ENCODE results near the gene TNFRSF4. TPM values are rescaled to one million over a fixed set of nuclear protein-coding genes. Genes with fewer than 3 reads are reported as not detected.

Gene TNFRSF4
- total RNA-seq, 1 donor from 2014 or later, result 0.19 TPM

DNA sequence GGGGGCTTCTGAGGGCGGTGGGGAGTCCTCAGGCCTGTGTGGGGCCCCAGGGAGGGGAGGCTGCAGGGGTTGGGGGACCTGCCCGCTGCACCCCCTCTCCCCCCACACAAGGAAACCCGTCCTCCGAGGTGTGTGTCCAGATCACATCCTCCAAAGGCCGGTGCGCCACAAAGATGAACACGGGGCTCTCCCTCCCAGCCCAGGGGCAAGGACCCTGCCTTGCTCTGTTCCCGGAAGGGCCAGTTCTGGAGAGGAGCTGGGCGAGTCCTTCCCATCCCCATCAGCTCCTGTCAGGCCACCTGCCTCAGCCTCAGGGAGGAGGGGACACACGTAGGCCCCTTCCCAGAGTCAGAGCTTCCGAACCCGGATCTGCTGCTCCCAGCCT is 42.8 kb downstream of the TNFRSF4 start:
- Mint-ChIP-seq H3K36me3 (ENCODE audit: unreplicated experiment) (no peaks in the 10 kb centered on the region), H3K4me1 (ENCODE audit: unreplicated experiment) (peaks cover 6% of the 10 kb centered on the region), H3K27ac (ENCODE audit: unreplicated experiment) (no peak overlapping the region), H3K27me3 (ENCODE audit: unreplicated experiment) (peaks cover 6% of the 10 kb centered on the region), H3K4me3 (ENCODE audit: unreplicated experiment) (no peak overlapping the region), H3K9me3 (ENCODE audit: unreplicated experiment) (no peaks in the 10 kb centered on the region)
- TF ChIP-seq, protein P1, sequence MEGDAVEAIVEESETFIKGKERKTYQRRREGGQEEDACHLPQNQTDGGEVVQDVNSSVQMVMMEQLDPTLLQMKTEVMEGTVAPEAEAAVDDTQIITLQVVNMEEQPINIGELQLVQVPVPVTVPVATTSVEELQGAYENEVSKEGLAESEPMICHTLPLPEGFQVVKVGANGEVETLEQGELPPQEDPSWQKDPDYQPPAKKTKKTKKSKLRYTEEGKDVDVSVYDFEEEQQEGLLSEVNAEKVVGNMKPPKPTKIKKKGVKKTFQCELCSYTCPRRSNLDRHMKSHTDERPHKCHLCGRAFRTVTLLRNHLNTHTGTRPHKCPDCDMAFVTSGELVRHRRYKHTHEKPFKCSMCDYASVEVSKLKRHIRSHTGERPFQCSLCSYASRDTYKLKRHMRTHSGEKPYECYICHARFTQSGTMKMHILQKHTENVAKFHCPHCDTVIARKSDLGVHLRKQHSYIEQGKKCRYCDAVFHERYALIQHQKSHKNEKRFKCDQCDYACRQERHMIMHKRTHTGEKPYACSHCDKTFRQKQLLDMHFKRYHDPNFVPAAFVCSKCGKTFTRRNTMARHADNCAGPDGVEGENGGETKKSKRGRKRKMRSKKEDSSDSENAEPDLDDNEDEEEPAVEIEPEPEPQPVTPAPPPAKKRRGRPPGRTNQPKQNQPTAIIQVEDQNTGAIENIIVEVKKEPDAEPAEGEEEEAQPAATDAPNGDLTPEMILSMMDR (IDR thresholded peaks at IDR 0.05), result no peak
- DNase-seq (ENCODE audit: extremely low spot score, unreplicated experiment), result no peak

DNA sequence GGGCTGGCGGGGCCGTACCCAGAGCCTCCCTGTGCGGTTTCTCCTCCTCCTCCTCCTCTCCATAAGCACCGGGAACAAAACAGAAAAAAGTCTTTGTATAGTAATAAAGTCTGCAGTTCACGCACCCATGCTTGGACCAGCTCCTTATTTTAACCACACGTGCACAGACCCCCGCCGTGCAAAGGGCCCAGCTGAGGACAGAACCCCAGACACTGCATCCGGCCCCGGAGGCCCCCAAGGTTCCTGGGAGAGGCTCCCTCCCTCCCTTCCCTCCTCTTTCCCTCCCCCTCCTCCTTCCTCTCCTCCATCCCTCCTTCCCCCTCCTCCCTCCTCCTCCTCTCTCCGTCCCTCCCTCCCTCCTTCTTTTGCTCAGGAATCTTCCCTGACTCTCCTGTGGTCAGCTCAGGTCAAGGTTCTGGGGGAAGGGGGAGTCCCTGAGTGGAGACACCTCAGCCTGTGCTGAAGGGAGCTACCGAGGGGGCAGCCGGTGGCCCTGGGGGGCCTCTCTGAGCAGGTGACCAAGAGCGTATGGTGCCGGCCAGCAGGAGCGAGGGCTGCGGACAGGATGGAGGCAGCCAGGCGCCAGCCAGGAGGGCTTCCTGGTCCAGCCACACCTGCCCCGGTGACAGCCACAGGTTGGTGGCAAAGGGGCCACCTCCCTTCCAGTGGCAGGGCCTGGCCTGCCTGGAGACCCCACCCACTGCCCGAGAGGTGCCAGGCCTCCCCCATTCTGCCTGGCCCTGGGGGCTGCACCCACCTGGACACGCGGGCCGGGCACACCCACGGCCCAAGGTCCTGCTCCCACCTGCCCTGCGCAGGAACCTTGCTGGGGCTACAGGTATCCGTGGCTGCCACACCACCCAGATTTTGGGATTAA is 43.5 kb downstream of the TNFRSF4 start:
- Mint-ChIP-seq H3K27ac (ENCODE audit: unreplicated experiment) (no peak overlapping the region), H3K36me3 (ENCODE audit: unreplicated experiment) (no peaks in the 10 kb centered on the region), H3K9me3 (ENCODE audit: unreplicated experiment) (no peaks in the 10 kb centered on the region), H3K4me1 (ENCODE audit: unreplicated experiment) (peaks cover 9% of the 10 kb centered on the region), H3K4me3 (ENCODE audit: unreplicated experiment) (no peak overlapping the region), H3K27me3 (ENCODE audit: unreplicated experiment) (peaks cover 4% of the 10 kb centered on the region)
- no peak for DNase-seq (ENCODE audit: extremely low spot score, unreplicated experiment)
- TF ChIP-seq, protein P1 (IDR thresholded peaks at IDR 0.05), result no peak

DNA sequence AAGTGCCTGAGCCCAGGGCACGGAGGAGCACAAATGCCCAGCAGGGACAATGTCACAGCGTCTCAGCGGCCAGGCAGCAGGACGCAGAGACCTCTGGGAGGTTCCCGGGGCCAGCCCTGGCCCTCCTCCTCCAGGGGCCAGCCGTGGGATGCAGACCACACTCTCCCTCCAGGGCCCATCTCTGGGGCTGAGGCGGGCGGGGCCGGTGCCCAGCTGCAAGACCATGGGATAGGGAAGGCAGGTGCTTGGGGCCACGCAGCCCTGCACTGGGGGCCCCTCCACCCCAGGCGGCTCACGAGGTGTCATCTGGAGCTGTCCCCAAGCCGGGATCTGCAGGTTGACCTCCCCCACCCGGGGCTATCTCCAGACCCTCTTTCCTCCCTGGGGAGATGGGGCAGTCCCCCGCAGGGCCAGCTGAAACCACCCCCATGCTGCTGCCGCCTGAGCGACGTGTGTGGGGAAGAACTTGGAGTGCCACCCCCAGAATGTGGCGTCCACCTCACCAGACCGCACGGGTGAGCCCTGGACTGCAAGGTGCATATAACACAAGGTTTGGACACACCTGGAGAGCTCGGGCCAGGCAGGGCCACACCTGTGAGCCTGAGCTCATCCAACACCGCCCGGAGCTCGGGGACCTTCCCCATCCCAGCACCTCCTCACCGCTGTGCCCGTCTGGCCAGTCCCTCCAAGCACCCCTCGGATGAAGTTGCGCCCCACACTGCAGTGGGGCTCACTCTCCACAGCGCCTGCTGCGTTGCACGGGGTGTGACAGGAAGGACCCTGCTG is 44.3 kb downstream of the TNFRSF4 start:
- peaks cover 3% of the 10 kb centered on the region for H3K27me3 Mint-ChIP-seq (ENCODE audit: unreplicated experiment)
- no peak overlapping the region for H3K27ac Mint-ChIP-seq (ENCODE audit: unreplicated experiment)
- no peak for DNase-seq (ENCODE audit: extremely low spot score, unreplicated experiment)
- H3K9me3 Mint-ChIP-seq (ENCODE audit: unreplicated experiment), result no peaks in the 10 kb centered on the region
- H3K36me3 Mint-ChIP-seq (ENCODE audit: unreplicated experiment), result no peaks in the 10 kb centered on the region
- no peak overlapping the region for H3K4me3 Mint-ChIP-seq (ENCODE audit: unreplicated experiment)
- TF ChIP-seq, protein P1 (IDR thresholded peaks at IDR 0.05), result no peak
- peaks cover 9% of the 10 kb centered on the region for H3K4me1 Mint-ChIP-seq (ENCODE audit: unreplicated experiment)

DNA sequence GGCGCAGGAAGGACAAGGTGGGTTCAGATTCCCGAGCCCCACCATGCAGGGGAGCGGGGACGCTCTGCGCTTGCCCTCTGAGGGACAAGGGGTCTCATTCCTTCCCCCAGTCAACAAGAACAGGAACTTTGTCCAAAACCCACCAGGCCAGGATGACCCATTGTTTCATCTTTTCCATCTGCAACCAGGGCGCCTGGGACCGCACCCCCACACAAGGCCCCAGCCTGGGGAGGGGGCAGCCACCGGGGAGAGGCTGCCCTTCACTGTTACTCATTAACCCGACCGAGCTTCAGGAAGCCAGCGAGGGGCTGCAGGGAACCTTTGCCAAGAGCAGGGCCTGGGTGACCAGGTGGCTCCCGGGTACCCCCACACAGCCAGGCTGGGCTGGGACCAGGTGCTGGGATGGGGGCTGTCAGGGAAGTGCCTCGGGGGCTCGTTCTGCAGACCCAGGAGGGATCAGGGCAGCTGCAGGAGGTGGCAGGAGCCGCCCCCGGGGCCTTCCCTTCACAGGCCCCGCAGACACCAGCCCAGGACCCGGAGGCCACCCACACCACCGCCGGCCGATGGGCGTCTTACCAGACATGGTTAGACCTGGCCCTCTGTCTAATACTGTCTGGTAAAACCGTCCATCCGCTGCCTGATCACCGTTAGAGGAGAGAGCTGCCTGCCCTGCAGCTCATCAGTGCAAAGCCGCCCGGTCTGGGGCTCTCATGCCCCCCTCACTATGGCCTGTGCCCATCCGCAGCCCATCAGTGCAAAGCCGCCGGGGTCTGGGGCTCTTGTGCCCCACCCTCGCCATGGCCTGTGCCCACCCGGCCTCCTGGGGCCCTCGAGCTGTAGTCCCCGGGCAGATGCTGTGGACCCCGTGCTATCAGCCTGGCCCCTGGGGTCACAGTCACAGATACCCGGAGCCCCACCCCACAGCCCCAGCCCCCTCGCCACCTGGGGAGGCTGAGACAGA is 45.2 kb downstream of the TNFRSF4 start:
- TF ChIP-seq, protein P1 (IDR thresholded peaks at IDR 0.05), result no peak
- peaks cover 9% of the 10 kb centered on the region for H3K4me1 Mint-ChIP-seq (ENCODE audit: unreplicated experiment)
- no peak overlapping the region for H3K4me3 Mint-ChIP-seq (ENCODE audit: unreplicated experiment)
- no peaks in the 10 kb centered on the region for H3K9me3 Mint-ChIP-seq (ENCODE audit: unreplicated experiment)
- DNase-seq (ENCODE audit: extremely low spot score, unreplicated experiment), result no peak
- no peaks in the 10 kb centered on the region for H3K27me3 Mint-ChIP-seq (ENCODE audit: unreplicated experiment)
- no peaks in the 10 kb centered on the region for H3K36me3 Mint-ChIP-seq (ENCODE audit: unreplicated experiment)
- no peak overlapping the region for H3K27ac Mint-ChIP-seq (ENCODE audit: unreplicated experiment)

Measured in osteocyte (in vitro differentiated cells).